ENCODE results near the gene CACNB4. TPM values are rescaled to one million over a fixed set of nuclear protein-coding genes. Genes with fewer than 3 reads are reported as not detected.

Gene CACNB4
- total RNA-seq, 2 donors from 2014 or later = 0.33 to 1.3 TPM

GRCh38 chr2:152072011-152072410 is 26.8 kb downstream of the CACNB4 start:
- no peaks in the 10 kb centered on the region for H3K9me3 ChIP-seq
- no peak overlapping the region for H3K27ac ChIP-seq
- H3K36me3 ChIP-seq (replicated peaks in 1 of 2; ENCODE audit: insufficient read depth in 1 of 2, low read depth in 2 of 2) = no peaks in the 10 kb centered on the region
- TF ChIP-seq POLR2A (IDR thresholded peaks at IDR 0.05) = no peak
- TF ChIP-seq, protein P1, sequence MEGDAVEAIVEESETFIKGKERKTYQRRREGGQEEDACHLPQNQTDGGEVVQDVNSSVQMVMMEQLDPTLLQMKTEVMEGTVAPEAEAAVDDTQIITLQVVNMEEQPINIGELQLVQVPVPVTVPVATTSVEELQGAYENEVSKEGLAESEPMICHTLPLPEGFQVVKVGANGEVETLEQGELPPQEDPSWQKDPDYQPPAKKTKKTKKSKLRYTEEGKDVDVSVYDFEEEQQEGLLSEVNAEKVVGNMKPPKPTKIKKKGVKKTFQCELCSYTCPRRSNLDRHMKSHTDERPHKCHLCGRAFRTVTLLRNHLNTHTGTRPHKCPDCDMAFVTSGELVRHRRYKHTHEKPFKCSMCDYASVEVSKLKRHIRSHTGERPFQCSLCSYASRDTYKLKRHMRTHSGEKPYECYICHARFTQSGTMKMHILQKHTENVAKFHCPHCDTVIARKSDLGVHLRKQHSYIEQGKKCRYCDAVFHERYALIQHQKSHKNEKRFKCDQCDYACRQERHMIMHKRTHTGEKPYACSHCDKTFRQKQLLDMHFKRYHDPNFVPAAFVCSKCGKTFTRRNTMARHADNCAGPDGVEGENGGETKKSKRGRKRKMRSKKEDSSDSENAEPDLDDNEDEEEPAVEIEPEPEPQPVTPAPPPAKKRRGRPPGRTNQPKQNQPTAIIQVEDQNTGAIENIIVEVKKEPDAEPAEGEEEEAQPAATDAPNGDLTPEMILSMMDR (IDR thresholded peaks at IDR 0.05) = no peak
- no peak overlapping the region for H3K4me3 ChIP-seq
- ATAC-seq (no peak), DNase-seq (no peak)
- intact Hi-C loops (cut with DNase I) = no loop called here
- peaks cover 8% of the 10 kb centered on the region for H3K4me1 ChIP-seq
- 86 to 87% methylated on average over 2 of the region's 2 CpGs for WGBS, 2 donors
- H3K27me3 ChIP-seq = no peaks in the 10 kb centered on the region

DNA sequence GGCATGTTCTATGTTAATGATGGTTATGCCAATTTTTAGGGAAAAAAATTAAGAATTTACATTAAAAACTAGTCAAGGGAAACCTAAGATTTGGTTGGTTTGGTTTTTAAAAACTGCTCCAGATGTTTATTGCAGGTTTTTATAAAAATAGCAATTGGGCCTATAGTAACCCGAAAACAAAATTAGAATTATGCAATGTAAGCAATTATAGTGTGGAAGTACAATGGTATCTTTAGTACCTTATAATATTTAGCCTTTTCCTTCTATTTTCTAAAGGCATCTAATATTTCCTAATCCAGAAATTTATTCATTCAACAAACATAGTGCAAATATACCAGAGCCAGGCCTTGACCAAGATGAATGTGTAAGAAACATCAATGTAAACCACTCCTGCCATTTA is 27.3 kb downstream of the CACNB4 start:
- Histone ChIP-seq H3K4me1 (peaks cover 8% of the 10 kb centered on the region), H3K27me3 (no peaks in the 10 kb centered on the region), H3K9me3 (no peaks in the 10 kb centered on the region), H3K4me3 (no peak overlapping the region), H3K36me3 (replicated peaks in 1 of 2; ENCODE audit: insufficient read depth in 1 of 2, low read depth in 2 of 2) (no peaks in the 10 kb centered on the region), H3K27ac (no peak overlapping the region)
- TF ChIP-seq, protein P1 (IDR thresholded peaks at IDR 0.05) = no peak
- no peak for TF ChIP-seq POLR2A (IDR thresholded peaks at IDR 0.05)
- no peak for ATAC-seq
- WGBS, 2 donors = 93 to 98% methylated on average over 1 of the region's 1 CpG
- intact Hi-C loops (cut with DNase I) = no loop called here
- no peak for DNase-seq

- Histone ChIP-seq H3K27me3 (no peaks in the 10 kb centered on the region), H3K36me3 (replicated peaks in 1 of 2; ENCODE audit: insufficient read depth in 1 of 2, low read depth in 2 of 2) (no peaks in the 10 kb centered on the region), H3K4me1 (peaks cover 8% of the 10 kb centered on the region), H3K9me3 (no peaks in the 10 kb centered on the region), H3K27ac (no peak overlapping the region), H3K4me3 (no peak overlapping the region)
- 79 to 88% methylated on average over 1 of the region's 1 CpG for WGBS, 2 donors
- intact Hi-C loops (cut with DNase I) = no loop called here
- TF ChIP-seq, protein P1 (IDR thresholded peaks at IDR 0.05) = no peak
- TF ChIP-seq POLR2A (IDR thresholded peaks at IDR 0.05) = no peak
- DNase-seq (no peak), ATAC-seq (no peak)
Measured at GRCh38 chr2:152071092-152071491, 27.8 kb downstream of the CACNB4 start.

- DNase-seq (no peak), ATAC-seq (no peak)
- Histone ChIP-seq H3K27ac (no peak overlapping the region), H3K4me1 (no peaks in the 10 kb centered on the region), H3K36me3 (replicated peaks in 1 of 2; ENCODE audit: insufficient read depth in 1 of 2, low read depth in 2 of 2) (no peaks in the 10 kb centered on the region), H3K27me3 (no peaks in the 10 kb centered on the region), H3K4me3 (no peak overlapping the region), H3K9me3 (no peaks in the 10 kb centered on the region)
- intact Hi-C loops (cut with DNase I) = no loop called here
- 76 to 84% methylated on average over 2 of the region's 2 CpGs for WGBS, 2 donors
- TF ChIP-seq, protein P1 (IDR thresholded peaks at IDR 0.05) = no peak
- no peak for TF ChIP-seq POLR2A (IDR thresholded peaks at IDR 0.05)
Measured at GRCh38 chr2:152068226-152068625, 30.6 kb downstream of the CACNB4 start.

GRCh38 chr2:152067823-152068222 is 31.0 kb downstream of the CACNB4 start:
- ATAC-seq = no peak
- DNase-seq = no peak
- Histone ChIP-seq H3K9me3 (no peaks in the 10 kb centered on the region), H3K4me3 (no peak overlapping the region), H3K36me3 (replicated peaks in 1 of 2; ENCODE audit: insufficient read depth in 1 of 2, low read depth in 2 of 2) (no peaks in the 10 kb centered on the region), H3K27me3 (no peaks in the 10 kb centered on the region), H3K4me1 (no peaks in the 10 kb centered on the region), H3K27ac (no peak overlapping the region)
- WGBS, 2 donors = 88 to 93% methylated on average over 1 of the region's 1 CpG
- intact Hi-C loops (cut with DNase I) = no loop called here
- no peak for TF ChIP-seq POLR2A (IDR thresholded peaks at IDR 0.05)
